ENCODE results near the gene LTBP4.
"Not testable (repeated sequence)": the region's sequence is repeated elsewhere in the genome, so short reads cannot be mapped to it uniquely, and the experiment has no call there.

The LTBP4 gene

GRCh38 chr19:40632311-40633036, 31.3 kb downstream of the LTBP4 start:
- no peak for DNase-seq

- DNase-seq, result no peak
Measured at GRCh38 chr19:40633207-40633606, 32.0 kb downstream of the LTBP4 start.

- DNase-seq, result no peak
Measured at GRCh38 chr19:40638327-40638726, 37.2 kb downstream of the LTBP4 start.

- no peak for DNase-seq
Measured at GRCh38 chr19:40639638-40639982, 38.4 kb downstream of the LTBP4 start.

GRCh38 chr19:40640744-40641143, 39.6 kb downstream of the LTBP4 start:
- DNase-seq, result no peak

- no peak for DNase-seq
Measured at GRCh38 chr19:40641281-40641680, 40.1 kb downstream of the LTBP4 start.

- no peak for DNase-seq
Measured at GRCh38 chr19:40642051-40642706, 41.0 kb downstream of the LTBP4 start.

GRCh38 chr19:40642757-40643305, 41.7 kb downstream of the LTBP4 start:
- DNase-seq, result no peak

GRCh38 chr19:40646743-40647254, 45.6 kb downstream of the LTBP4 start:
- DNase-seq, result no peak

- not testable (repeated sequence) for DNase-seq
Measured at GRCh38 chr19:40649903-40650675, 48.9 kb downstream of the LTBP4 start.

- DNase-seq, result no peak
Measured at GRCh38 chr19:40650749-40651305, 49.7 kb downstream of the LTBP4 start.

GRCh38 chr19:40652303-40652702, 51.1 kb downstream of the LTBP4 start:
- not testable (repeated sequence) for DNase-seq

GRCh38 chr19:40655684-40656083, 54.5 kb downstream of the LTBP4 start:
- DNase-seq, result not testable (repeated sequence)

- DNase-seq, result no peak
Measured at GRCh38 chr19:40658031-40658430, 56.9 kb downstream of the LTBP4 start.

- no peak for DNase-seq
Measured at GRCh38 chr19:40659116-40659515, 57.9 kb downstream of the LTBP4 start.

- DNase-seq, result no peak
Measured at GRCh38 chr19:40659566-40659965, 58.4 kb downstream of the LTBP4 start.

GRCh38 chr19:40661616-40662015, 60.4 kb downstream of the LTBP4 start:
- no peak for DNase-seq

- DNase-seq, result peak; percentile 33
Measured at GRCh38 chr19:40662925-40663694, 61.9 kb downstream of the LTBP4 start.

GRCh38 chr19:40663695-40664692, 62.8 kb downstream of the LTBP4 start:
- no peak for DNase-seq

GRCh38 chr19:40666803-40667438, 65.8 kb downstream of the LTBP4 start:
- no peak for DNase-seq
